GM12872 (cell line): ENCODE results near the gene SYNDIG1.

Source experiments
- TF ChIP-seq, protein P1 (sequence below): IDR thresholded peaks from 3 replicates; pipeline ENCODE4 v1.5.1; 2011; ENCODE audit warnings: low read depth, mild to moderate bottlenecking, low read length, moderate library complexity; ENCODE audit not compliant: insufficient read depth

SYNDIG1 gene

DNA sequence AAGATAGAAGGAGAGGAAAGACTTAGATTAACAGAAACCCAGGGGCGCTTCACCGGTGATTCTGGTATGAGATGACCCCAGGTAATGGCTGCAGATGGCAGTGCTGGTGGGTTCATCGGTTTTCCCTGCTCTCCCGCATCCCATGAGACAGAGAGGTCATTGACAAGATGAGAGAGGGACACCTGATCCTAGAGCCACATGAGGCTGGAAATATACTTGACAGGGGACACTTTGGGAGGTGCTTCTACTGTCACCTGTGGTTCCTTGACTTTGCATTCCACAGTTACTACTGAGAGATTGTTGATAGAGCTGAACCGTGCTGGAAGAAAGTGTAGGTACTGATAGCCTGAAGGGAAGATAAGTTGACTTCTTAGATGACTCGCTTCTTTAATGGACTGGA, 74.3 kb downstream of the SYNDIG1 start:
- TF ChIP-seq, protein P1, sequence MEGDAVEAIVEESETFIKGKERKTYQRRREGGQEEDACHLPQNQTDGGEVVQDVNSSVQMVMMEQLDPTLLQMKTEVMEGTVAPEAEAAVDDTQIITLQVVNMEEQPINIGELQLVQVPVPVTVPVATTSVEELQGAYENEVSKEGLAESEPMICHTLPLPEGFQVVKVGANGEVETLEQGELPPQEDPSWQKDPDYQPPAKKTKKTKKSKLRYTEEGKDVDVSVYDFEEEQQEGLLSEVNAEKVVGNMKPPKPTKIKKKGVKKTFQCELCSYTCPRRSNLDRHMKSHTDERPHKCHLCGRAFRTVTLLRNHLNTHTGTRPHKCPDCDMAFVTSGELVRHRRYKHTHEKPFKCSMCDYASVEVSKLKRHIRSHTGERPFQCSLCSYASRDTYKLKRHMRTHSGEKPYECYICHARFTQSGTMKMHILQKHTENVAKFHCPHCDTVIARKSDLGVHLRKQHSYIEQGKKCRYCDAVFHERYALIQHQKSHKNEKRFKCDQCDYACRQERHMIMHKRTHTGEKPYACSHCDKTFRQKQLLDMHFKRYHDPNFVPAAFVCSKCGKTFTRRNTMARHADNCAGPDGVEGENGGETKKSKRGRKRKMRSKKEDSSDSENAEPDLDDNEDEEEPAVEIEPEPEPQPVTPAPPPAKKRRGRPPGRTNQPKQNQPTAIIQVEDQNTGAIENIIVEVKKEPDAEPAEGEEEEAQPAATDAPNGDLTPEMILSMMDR, result no peak

DNA sequence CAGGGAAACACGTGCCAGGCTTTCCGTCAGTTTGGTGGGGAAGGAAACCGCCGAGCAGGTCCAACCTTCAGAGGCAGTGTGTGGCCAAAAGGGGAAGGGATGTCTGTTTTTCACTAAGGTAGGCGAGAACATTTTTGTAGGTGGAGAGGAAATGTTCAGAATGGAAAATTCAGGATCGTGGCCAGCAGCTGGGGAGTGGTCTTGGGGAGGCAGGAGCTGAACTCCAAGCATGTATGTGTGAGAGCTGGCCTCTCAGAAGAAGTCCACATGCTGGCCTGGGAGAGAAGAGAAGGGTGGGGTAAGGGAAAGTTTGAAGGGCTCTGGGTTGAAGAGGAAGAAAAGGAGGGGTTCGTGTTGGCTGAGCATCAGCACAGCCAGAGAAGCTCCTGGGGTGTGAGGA, 74.9 kb downstream of the SYNDIG1 start:
- TF ChIP-seq, protein P1, result no peak

DNA sequence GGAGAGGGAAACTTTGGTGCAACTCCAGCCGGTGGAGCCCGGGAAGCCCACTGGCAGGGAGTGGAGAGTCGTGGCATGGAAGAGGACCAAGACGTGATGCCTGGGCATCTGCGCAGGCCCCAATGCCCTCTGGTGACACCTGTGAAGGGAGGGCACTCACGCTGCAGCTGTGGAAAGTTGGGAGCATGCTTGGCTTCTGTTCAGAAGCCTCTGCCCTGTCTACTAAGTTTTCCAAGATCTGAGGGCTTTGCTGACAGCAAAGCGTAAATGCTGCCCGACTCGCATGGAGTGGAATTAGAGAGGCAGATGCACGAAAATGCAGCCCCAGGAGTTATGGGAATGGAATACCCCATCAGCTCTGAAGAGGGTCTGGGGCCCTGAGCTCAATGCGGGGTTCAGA, 75.7 kb downstream of the SYNDIG1 start:
- TF ChIP-seq, protein P1, result no peak

DNA sequence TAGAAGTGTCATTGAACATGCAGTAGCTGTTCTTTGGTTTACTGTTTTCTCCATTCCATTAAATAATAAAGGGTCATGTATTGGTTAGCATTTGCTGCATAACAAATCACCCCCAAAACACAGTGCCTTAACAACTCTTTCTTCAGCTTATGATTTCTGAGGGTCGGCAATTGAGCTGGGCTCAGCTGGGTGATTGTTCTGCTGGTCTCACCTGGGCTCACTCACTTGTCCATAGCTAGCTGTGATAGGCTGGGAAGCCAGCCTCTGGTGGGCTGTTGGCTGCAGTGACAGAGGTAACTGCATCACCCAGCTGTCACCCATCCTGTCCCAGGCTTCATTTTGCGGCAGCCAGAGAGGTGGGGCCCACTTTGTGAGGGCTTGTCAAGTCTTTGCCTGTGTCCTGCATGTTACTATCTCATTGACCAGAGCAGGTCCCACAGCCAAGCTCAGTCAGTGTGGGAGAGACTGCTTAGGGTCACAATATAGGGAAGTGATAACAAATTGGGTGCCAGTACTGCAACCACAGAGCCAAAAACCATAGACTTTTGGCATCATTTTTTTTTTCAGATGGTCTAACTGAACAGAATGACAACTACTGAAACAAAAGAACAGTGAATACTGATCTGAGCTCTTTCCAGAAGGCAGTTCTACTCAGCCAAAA, 76.9 kb downstream of the SYNDIG1 start:
- TF ChIP-seq, protein P1, result no peak

DNA sequence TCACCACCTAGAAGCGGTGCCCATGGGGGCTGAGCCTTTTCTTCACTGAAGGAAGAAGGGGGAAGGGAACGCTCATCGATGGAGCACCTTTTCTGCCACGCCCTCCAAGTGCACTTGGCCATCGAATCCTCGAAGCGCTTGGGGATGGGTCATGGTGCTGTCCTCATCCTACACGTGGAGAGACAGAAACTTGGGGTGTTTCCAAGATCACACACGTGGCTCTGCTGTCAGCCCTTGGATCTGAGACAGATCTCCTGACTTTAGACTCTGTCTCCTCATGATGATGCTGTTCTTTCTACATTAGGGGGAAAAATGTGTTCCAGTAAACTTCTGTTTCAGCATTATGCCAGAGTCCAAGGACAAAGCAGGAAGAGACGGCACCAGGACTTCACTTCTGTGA, 78.5 kb downstream of the SYNDIG1 start:
- TF ChIP-seq, protein P1, result no peak

DNA sequence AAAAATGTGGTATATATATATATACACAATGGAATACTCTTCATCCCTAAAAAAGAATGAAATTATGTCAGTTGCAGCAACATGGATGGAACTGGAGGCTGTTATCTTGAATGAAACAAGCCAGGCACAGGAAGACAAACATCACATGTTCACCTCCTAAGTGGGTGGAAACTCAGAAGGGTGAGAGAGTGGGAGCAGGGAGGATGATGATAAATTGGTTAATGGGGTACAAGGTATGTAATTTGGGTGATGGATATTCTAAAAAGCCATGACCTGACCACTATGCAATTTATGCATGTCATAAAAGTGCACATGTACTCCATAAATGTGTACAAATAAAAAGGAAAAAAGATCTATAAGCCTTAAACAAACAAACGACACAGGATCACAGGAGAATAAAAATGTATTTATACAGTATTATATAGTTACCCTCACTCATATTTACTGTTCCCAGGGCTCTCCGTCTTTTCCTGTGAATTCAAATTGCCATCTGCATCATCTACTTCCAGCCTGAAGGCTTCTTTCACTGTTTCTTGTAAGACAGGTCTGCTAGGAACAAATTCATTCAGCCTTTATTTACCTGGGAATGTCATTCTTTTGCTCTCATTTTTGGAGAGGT, 89.8 kb downstream of the SYNDIG1 start:
- TF ChIP-seq, protein P1, result no peak

DNA sequence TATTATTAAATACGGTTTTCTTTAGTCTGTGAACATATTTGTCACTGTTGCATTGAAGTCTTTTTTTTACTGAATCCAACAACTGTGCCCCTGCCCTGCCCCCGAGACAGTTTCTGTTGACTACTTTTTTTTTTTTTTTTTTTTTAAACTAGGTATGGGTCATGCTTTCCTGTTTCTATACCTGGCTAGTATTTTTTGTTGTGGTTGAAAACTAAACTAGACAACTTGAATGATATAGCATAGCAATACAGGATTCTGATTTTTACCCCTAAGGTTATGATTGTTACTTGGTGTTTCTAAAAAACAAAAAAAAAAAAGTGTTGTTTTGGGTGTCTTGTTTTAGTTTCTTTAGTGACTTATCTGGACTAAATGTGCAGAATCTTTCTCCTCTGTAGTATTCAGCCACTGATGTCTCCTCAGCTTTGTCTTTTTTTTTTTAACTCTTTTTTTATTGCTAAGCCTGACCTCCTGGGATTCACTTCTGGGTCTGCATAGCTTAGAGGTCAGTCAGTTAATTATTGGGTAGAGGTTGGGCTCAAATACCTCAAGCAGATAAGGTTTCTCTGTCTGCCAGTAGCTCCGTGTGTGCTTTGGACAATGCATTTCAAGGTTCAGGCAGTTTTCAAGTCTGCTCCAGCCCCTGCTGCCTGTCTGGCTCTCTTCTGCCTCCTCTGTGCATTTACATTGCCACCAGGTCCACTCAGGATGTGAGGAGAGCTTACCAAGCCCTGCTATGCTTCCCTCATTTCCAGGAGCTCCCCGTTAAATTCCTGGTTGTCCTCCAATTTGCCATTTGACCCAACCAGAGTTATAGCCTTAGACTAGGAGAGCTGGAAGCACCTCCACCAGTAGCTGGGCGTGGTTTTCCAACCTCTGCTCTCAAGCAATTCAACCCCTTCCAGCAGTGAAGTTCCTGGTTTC, 91.4 kb downstream of the SYNDIG1 start:
- TF ChIP-seq, protein P1, result no peak
